HG02588 (cell line): ENCODE data around the gene ADPRHL1.

Experiments used
- ATAC-seq: cut with Tn5 transposase; IDR thresholded peaks from one replicate; pipeline ENCODE4 v1.9.1; 2021; ENCODE audit warnings: mild to moderate bottlenecking, moderate library complexity; ENCODE audit not compliant: unreplicated experiment

Gene ADPRHL1

DNA sequence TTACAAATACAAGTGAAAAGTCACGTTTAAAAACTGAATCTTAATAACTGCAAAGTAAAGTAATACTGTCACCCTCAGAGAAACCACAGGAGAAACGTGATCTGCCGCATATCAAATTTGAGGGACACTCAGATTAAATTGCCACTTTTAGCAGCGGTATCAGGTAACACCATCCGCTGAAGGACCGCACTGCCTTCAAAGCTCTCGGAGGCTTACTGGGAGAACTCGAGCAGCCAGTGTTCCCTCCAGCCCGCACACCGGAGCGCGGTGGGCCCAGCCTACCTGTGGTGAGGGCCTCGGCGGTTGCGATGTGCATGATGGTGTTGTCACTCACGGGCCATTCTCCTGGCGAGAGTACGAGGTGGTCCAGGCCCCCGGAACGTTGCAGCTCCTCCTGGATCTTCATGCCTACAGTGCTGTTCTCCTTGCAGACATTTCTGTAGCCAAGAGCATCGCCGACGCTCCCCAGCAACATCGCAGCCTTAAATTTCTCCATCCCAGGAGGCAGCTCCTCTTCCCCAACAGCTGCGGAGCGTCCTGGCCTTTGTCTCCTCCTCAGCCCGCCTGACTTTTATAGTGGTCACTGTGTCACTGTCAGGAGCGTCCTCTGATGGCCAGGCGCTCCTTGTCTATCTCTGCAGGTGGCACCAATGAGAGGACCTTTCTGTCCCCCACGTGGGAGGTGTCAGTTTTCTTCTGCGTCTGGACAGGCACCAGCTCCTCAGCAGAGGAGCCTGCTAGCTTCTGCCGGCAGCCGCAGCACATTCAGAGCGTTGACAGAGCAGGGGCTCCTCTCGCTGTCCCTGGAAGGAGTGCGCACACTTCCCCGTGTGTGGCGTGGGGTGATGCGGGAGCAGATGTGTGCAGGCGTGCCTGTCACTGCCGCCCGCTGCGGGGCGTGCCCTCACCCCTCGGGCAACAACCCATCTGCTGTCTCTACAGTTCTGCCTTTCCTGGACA lies at the start of gene ADPRHL1:
TSS of gene ADPRHL1 (minus strand) at position 547 of the 960 bp plus-strand sequence. CDS start at position 496, 51 bp downstream.
- ATAC-seq: no peak

DNA sequence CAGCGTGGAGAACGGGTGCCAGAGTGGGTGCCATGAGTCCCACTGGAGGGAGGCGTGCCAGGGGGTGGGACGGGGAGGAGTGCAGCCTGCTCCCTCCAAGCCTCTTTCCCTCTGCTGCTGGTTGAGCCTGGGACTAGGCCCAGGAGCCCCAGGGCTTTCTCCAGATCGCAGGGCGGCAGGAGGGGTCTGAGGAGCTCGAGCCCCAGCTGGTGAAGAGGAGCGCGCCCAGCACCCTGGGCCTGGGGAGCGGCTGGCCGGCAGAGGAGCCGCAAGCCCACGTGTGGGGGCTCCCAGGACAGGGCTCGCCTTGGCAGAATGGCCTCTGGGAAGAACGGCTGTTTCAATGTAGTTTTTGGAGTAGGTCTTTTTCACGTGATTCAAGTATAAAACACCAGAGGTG lies 49.4 kb upstream of the ADPRHL1 start:
- ATAC-seq: no peak

DNA sequence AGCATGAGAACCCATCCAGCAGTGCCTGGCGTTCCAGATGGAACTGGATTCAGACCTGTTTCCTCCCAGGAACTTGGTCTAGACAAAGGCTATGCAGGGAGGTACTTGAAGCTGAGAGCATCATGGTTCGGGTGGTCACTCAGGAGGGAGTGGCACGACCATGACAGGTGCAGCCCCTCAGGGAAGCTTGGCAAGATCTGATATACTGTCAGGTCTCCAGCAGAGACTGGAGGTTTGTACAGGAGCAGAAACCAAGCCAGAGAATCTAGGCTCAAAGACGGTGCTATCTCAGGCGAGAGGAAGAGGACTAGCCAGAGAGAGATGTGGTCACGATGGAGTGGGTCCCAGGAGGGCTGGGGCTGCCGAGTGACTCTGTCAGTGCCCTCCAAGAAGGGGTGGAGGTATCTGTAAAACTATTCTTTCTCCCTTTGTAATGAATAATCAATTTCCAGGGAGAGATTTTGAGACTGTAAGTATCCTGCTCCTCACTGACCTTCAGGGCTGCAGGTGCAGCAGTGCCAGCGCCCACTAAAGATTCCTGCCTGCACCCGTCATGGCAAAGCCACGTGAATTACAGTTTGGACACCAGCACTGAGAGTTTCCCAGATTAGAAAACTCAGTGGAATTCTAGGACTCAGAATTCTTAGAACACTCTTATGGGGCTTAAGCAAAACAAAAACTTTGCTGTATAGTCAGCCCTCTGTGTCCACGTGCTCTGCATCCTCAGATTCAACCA lies 47.4 kb upstream of the ADPRHL1 start:
- no peak for ATAC-seq

DNA sequence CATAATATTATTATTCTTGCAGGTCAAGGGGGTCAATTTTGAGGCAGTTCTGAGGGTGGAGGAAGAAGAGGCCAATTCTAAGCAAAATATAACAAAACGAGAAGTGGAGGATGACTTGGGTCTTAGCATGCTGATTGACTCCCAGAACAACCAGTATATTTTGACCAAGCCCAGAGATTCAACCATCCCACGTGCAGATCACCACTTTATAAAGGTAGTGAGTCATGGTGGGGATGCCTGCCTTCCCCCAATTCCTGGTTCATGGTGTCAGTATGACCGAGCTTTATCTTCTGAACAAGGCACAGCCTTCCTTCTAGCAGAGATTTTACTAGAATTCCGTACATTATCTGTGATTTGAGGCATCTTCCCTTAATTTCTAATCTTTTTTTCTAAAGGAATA lies 46.6 kb upstream of the ADPRHL1 start:
- ATAC-seq: no peak

DNA sequence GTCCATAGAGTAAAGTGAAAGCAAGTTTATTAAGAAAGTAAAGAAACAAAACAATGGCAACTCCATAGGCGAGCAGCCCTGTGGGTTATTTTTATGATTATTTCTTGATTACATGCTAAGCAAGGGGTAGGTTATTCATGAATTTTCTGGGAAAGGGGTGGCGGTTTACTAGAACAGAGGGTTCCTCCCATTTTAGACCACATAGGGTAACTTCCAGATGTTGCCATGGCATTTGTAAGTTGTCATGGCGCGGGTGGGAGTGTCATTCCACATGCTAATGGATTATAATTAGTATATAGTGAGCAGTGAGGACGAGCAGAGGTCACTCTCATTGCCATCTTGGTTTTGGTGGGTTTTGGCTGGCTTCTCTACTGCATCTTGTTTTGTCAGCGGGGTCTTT lies 45.6 kb upstream of the ADPRHL1 start:
- no peak for ATAC-seq

DNA sequence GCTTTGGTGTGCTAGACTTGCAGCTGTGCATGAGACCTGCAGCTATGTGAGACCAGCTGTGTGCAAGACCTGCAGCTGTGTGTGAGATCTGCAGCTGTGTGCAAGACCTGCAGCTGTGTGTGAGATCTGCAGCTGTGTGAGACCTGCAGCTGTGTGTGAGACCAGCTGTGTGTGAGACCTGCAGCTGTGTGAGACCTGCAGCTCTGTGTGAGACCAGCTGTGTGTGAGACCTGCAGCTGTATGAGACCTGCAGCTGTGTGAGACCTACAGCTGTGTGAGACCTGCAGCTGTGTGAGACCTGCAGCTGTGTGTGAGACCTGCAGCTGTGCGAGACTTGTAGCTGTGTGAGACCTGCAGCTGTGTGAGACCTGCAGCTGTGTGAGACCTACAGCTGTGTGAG lies 43.9 kb upstream of the ADPRHL1 start:
- no peak for ATAC-seq

DNA sequence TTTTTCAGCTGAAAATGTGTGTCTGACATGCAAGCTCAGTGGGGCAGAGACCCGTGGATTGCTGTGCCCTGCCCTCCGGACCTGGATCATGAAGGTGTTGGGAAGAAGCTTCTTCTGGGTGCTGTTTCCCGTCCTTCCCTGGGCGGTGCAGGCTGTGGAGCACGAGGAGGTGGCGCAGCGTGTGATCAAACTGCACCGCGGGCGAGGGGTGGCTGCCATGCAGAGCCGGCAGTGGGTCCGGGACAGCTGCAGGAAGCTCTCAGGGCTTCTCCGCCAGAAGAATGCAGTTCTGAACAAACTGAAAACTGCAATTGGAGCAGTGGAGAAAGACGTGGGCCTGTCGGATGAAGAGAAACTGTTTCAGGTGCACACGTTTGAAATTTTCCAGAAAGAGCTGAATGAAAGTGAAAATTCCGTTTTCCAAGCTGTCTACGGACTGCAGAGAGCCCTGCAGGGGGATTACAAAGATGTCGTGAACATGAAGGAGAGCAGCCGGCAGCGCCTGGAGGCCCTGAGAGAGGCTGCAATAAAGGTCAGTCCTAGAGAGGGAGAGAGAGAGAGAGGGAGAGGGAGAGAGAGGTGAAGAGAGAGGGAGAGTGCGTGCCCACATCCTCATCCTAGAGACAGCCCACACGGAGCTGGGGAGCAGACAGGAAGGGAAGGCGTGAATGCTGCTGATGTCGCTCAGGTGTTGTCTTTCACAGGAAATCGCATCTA lies 42.4 kb upstream of the ADPRHL1 start:
- ATAC-seq: no peak

DNA sequence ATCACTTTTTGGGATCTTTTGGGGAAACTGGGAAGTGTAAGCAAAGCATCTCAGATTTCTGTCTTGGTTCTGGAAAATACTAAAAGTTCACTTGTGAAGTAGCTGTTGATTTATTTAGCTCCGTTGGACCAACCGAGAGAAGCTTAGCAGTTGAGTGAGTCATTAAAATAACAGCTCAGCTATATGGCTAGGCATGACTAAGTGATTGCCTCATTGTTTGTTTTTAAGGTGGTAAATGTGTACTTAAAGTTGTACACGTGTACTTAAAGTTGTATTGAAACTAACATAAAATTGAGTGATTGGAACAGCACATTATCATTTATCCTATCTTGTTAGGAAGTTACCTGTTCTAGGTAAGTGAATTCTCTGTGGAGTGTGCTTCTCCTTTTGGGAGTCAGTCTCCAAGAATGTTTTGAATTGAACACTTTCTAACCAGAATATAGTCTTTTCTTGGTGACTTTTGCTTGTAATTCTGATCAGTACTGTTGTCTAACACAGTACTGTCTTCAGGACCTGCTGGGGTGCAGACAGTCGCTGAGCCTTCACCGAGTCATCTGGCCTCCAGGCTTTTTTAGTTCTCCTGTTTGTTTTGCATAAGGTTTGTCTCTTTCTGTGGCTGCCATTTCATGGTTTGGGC lies 40.1 kb upstream of the ADPRHL1 start:
- ATAC-seq: no peak

DNA sequence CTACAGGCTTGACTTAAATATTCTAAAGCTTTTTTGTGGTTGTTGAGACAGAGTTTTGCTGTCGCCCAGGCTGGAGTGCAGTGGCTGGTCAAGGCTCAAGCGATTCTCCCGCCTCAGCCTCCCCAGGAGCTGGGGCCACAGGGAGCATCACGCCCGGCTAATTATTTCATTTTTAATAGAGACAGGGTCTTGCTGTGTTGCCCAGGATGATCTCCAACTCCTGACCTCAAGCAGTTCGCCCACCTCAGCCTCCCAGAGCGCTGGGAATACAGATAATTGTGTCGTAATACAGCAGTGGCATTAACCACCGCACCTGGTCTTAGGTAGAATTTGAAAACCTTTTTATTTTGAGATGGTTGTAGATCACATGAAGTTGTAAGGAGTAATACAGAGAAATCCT lies 38.7 kb upstream of the ADPRHL1 start:
- ATAC-seq: no peak

DNA sequence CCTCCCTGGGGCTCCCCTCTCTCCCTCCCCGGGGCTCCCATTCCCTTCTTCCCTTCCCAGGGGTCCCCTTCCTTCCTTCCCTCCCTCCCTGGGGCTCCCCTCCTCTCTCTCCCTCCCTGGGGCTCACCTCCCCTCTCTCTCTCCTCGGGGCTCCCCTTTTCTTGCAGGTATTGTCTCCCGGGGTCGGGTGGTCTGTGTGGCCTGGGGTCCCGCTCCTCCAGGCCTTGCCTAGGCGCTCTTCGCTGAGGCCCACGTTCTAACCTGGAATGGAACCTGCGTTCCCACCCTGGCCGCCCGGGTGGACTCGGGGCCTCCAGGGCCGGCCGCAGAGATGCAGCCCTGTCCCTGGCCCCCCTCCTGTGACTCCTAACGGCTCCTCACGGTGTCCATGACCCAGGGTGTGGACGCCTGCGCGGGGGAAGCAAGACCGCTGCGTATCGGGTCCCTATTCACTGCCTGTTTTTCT lies 38.2 kb upstream of the ADPRHL1 start:
- ATAC-seq: no peak

DNA sequence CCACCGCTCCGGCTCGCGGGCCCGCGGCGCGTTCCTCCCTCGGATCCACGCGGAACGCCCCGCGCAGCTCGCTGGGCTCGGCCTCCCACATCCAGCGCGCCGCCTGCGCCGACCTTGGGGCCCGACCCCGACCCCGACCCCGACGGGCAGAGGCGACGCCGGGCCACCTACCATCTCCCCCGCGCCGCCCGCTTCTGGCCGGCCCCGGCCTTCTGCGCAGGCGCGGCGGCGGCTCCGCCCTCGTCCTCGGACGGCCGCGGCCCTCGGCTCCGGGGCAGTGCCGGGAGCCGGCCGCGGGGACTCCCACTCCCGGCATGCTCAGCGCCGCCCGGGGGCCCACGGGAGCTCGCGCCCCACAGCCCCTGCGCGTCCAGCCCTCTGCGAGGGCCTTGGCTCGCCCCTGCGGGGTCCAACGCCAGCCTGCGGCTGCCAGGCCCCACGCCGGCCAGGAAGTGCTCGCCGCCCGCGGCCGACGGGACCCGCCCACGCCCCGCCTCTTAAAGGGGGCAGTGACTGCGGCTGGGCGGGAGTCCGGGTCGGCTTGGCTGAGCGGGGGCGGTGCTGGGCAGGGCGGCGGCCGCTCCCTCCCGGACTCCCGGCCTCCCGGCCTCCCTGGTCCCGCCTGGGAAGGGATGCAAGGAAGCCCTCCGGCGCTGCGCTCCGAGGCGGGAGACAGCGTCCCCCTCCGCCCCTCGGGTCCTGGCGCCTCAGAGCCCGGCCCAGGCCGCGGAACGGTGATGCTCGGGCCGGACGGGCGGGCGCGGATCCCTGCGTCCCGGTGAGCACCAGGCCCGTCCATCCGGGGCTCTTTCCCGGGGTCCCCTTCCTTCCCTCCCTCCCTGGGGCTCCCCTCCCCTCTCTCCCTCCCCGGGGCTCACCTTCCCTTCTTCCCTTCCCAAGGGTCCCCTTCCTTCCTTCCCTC lies 37.5 kb upstream of the ADPRHL1 start, which contains the start of gene DCUN1D2:
TSS of gene DCUN1D2 (minus strand) at position 216 of the 922 bp plus-strand sequence. CDS start at position 174, 42 bp downstream.
- peak; percentile 85 for ATAC-seq

DNA sequence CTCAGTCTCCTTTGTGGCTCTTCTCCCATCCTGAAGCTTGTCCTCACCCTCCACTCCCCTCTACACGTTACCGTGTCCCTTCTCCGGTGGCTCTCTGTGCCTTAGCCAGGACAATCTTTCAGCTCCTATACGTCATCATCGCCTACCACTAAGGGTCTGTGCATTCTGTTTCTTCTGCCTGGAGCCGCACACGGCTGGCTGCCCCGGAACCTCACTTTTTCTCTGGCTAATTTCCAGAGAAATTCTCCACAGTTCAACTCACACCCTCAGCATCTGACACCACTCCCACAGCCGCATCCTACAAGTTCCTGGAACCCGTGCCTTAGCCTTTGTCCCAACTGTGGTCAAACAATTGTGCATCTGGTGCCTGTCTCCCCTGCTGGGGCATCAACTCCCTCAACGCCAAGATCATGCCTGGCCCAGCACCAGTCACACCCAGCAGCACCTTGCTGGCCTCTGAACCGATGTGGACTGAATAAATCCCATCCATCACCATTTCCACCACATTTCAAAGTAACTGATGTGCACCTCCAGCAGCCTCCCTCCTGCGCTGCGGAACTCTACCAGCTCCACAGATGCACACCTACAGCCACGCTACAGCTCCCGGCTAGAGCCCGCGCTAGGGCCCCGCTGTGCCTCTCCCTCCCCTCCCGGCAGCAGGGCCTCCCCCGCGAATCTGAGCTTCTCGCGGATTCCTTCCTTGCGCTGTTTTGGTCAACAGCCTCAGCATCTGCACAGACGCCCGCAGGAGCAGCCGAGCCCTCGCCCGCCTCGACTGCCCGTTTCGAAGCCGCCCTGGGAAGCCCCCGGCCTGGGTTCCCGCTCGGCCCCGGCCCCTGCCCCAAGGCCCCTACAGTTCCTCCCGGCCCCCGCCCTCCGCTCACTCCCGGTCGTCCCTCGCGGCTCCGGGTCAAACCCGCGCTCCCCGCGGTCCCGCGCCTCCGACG lies 36.5 kb upstream of the ADPRHL1 start:
- ATAC-seq: peak; percentile 15

DNA sequence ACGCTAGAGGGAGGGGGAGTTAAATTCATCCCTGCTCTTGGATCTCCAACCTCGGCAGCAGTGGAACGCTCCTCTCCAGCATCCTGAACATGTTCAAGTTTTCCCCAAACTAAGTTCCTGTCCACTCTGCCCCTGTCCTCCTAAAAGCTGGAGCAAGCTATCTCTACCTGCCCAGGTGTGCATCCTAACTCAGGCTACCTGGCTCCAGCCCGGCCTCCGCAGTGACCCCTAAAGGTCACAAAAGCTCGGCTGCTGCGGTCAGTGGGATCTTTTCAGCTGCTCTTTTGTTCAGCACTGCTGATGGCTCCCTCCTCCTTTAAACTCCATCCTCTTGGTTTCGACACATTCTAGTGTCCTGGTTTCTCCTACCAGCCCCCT lies 35.9 kb upstream of the ADPRHL1 start:
- no peak for ATAC-seq

DNA sequence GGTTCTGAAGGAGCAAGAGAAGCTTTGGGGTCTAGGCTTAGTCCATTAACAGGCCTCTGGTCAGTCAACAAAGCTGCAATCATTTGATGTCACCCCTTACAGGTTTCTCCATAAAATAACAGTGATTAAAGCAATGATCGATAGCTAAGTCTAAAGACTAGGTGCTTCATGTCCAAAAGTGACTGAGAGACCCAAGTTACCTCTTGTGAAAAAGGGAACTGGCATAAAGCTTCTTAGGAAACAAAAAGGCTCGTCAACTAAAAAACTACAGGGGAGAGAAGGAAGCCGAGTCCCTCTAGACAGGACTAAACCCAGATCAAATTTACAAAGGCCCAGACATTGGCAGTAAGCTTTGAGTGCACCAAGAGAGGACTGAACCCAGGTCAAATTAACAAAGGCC lies 35.0 kb upstream of the ADPRHL1 start:
- ATAC-seq: no peak

DNA sequence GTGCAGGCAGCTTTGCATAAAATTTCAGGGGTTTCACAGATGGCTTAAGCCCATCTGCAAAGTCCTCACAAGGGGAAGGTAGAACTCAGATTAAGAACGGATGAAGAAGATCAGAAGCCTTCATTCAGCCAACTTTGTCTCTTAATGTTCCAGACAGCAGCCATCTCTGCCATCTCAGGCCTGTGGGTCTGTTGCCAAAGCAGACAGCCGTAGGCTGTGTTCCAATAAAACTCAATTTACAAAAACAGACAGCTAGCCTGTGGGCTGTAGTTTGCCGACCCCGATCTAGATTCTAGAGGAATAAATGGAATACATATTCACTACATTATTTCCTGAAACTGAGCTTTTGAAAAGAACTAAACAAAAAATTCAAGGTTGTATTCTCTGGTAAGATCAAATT lies 33.4 kb upstream of the ADPRHL1 start:
- ATAC-seq: no peak

DNA sequence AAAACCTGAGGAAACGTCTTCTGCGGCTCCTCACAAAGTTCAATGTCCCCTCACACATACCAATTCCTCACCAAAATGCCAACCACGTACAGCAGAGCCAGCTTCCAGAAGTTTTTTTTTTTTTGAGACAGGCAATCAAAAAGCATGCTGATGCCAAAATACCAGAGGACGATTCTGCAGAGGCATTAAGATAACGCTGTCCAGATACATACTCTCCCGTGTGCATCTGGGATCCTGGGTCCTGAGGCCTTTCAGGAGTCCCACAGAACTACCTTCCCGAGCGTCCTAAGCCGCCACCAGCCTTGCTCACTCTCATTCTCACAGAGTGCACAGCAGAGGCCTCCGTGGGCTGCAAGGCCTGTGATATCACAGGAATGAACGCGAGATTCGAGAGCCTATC lies 32.3 kb upstream of the ADPRHL1 start:
- no peak for ATAC-seq

DNA sequence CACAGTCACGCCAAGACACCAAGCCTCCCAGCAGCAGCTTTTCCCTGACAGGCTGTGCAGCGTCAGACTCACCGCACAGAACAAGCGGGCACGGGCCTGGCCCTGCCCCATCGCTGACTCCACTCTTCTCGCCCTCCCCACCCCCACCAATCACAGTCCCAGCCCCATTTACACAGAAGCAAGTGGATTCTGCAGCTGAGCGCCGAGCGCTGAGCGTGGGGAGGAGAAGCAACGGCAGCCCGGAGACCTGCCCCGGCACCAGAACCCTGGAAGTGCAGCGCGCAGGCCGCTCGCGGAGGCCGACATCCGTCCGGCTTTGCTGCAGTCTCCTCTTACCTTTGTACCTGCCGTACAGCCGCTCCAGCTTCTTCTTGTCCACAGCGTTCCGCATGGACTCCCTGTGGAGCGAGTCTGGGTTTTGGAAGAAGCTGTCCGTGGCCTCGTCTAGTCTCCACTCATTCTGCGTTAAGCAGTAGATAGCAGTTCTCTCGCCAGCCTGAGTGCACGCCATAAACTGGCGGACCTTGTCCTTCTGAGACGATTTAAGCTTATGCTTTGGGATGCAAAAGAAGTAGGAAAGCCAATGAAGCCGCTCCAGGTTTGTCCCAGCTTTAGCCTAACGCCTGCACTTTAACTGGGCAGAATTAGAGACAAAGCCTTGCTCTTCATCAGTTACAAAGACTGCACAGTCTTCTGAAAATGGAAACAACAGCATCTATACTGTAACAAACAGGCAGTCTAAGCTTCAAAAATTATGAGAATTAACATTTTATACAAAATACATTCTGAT lies 30.4 kb upstream of the ADPRHL1 start:
- no peak for ATAC-seq

DNA sequence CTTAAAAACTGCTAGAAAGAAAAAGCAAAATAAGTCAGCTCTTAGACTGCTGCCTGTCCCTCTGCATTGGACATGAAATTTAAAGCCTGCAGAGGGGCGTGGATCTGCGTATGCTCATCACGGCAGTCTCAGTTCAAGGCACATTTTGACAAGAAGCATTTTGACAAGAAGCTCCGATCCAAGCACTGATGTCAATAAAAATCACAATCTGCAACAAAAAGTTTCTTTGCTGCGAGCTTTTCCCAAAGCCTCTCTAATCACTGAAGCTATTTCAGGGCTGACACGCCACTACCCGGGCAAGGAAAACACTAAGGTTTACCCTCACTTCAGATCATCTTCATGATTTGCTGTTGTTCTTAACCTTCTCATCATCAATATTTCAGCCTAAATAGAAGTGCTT lies 29.8 kb upstream of the ADPRHL1 start:
- no peak for ATAC-seq
